GM18499 (cell line): ENCODE measurements around the gene SDK1.

Source experiments
- ATAC-seq: cut with Tn5 transposase; IDR thresholded peaks from one replicate; pipeline ENCODE4 v1.9.1; 2021; ENCODE audit warnings: moderate number of reproducible peaks; ENCODE audit not compliant: insufficient read depth, unreplicated experiment

Gene SDK1

DNA sequence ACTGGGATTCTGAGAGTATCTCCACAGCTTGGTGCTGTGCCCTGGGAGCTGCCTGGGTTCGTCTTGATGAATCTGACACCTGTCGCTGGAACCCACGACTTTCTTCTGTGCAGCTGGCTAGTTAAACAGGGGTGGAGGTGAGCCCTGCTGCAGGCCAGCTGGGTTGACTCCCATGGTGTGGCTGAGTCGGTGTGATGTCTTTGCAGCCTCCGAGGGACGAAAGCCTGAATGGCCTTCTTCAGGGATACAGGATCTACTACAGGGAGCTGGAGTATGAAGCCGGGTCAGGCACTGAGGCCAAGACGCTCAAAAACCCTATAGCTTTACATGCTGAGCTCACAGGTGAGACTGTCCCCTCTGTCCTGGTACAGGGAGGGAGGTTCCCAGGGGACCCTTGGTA lies 873.0 kb downstream of the SDK1 start:
- ATAC-seq, result no peak

DNA sequence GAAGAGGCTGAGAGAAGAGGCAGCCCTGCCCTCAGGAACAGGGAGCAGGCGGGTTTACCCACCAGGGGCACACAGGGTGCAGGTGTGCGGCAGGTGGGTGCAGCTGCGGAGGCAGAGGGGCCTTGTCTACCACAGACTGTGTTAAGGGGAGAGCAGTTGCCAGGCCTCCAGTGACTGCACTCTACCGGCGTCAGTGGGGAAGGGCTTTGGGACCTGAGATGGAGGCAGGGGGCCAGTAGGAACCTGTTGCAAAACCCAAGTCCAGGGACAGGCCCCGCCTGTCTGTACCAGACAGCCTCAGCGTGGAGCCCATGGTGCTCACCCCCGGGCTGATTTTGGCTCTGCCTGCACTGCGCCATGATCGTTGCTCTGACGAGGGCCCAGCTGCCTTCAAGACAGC lies 873.4 kb downstream of the SDK1 start:
- ATAC-seq, result no peak

DNA sequence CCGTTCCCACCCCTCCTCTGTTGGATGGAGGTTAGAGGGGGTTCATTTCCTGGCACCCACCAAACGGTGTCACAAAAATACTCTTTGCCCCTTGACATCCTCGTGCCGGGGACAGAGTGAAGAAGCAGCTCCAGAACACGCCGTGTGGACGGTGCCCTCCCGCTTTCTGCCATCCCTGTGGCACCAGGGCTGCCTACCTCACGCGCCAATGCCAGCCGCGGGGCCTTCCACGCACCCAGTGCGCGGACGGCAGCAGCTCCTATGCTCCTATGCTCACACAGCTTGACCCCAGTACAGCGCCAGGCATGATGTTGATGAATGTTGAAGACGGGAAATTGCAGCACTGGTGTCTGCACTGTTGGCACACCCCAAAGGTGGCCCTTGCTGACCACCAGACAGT lies 873.8 kb downstream of the SDK1 start:
- ATAC-seq, result no peak

DNA sequence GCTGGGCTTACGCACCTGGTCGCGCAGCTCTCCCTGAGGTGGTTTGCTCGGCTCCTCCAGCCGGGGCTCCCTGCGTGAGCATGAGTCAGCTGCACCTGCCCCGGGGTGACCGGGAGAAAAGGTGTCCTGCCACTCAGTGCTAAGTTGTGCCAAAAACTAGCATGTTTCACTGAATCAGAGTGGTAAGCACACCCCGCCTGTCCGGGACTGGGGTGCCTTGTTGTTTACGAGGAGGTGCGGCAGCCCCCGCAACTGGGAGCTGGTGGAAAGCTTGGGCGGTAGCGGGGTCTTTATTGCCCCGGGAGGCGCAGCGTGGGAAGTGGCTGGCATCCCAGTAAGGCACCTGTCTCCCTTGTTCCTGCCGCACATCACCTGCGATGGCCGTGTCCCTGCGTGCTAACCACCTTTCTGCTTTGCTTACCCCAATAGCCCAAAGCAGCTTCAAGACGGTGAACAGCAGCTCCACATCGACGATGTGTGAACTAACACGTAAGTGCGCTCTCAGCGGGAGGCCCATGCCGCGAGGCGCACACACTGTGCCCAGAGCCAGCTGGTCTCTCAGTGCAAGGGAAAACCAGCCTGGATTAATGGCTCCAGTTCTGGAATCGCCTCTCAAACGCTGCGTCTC lies 874.4 kb downstream of the SDK1 start:
- no peak for ATAC-seq

DNA sequence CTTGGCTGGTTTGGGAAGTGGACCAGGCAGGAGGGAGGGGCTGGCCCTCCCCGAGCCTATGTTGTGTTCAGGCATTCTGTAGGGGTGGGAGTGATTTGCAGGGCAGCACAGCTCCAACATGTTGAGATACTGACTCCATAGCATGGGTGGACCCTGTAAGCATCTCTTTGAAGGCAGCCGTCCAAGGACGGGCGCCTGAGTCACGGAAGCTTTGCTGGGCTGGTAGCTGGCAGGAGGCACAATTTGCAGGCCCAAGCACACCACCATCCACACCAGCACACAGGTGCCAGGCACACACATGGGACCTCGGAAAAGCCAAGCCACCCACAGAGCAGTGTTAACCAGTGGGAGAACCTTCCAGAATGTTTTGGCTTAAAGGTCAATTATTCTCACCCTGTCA lies 875.9 kb downstream of the SDK1 start:
- no peak for ATAC-seq

DNA sequence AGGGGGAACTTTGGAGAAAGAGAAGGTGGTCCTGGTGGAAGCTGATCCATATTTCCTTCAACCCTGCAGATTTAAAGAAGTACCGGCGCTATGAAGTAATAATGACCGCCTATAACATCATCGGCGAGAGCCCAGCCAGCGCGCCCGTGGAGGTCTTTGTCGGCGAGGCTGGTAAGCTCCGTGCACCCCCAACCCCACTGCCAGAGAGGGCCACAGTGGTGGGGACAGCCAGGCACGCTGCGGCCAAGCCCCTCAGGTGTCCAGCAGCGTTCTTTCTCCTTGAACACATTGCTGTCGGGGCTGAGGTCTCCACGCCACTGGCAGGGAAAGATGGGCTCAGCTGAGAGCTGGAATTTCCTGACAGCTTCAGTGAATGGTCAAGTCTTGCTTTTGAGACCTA lies 877.4 kb downstream of the SDK1 start:
- no peak for ATAC-seq

DNA sequence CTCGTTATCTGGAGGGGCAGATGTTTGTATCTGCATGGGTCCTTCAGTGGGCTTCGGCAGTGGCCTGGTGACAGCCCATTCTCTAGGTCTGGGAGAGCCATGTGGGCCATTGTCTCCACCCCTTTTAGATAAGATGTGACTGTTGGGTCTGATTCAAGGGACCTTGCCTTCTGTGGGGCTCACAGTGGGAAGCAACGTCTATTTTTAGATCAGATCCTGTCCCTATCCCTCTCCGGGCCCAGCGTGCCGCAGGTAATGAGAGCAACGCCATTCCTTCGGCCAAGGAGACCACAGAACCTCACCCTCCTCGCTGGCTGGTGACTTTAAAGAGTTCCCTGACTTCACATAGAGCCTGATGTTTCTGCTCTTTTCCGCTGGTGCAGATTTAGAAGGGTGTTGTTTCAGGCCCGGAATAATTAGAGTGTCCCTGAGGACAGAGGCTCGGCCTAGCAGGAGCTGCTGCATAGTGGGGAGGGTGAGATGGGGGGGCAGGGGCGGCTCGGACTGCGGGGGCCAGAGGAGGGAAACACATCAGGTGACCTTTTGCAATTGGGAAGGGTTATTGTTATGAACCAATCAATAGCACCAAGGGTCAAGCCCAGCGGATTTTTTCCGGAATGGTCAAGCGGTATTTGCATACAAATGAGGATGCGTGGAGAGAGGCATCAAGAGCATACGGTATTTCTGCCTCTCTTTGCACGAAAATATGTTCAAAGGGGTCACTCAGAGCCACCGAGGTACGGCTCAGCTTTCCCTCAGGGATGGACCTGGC lies 878.0 kb downstream of the SDK1 start:
- ATAC-seq, result no peak

DNA sequence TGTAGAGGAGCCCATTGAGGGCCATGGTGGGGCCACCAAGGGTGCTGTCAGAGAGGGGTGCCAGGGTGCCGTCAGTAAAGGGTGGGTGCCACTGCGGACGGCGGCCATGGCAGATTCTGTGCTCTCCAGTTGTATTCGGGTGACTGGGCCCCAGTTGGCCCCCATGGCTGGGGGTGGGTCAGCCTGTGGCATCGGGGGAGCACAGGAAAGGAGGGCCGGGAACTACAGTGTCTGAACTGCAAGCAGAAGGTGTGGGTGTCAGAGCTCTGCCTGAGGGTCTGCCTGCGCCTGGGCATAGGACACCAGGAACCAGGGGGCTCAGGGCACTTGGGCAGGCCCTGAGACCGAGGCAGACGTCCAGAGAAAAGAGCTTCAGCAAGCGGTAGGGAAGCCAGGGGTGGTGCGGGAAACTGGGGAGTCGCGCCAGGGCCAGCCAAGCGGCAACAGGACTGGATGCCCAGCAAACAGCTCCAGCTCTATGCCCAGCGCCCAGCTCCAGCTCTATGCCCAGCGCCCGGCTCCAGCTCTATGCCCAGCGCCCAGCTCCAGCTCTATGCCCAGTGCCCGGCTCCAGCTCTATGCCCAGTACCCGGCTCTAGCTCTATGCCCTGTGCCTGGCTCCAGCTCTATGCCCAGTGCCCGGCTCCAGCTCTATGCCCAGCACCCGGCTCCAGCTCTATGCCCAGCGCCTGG lies 878.8 kb downstream of the SDK1 start:
- no peak for ATAC-seq

DNA sequence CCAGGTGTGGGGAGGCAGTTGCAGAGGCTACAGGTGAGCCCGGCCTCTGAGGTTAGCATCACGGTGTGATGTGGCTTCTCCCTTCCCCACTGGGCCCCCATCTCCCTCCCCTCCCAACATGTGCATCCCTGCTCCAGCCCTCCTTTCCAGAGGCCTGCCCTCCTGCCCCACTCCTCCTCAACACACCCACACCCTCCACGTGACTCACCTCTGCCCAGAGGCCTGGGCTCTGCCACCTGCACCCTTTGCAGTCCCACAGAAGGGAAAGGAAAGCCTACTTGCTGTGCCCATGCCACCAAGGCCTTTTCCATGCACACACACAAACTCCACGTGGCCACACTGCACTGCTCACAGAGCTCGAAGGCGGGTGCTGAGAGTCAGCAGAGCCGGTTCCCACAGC lies 880.4 kb downstream of the SDK1 start:
- ATAC-seq, result no peak

DNA sequence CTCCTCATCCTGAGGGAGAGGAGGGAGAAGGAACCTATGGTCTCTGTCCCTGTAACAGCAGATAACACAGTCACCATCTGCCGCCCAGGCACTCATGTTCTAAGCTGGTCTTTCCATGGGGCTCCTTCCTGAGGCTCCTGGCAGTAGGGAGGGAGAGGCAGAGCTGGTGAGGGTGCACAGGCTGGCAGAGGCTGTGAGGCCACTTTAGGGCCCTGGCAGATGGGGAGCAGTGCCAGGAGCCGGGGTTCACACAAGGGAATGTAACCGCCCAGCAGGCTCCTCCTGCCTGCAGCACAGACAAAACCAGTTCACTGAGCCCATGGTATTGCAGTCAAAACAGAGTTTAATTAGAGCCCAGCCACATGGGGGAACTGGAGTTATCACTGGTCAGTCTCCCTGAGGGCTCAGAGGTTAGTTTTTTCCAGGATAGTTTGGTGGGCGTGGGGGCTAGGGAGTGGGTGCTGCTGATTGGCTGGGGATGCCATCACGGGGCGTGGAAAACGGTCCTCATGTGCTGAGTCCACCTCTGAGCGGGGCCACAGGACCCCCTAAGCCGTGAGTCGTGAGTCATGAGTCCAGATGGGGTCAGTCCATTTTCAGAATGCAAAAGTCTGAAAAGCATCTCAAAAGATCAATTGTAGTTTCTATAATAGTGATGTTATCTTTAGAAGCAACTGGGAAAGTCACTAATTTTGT lies 881.7 kb downstream of the SDK1 start:
- ATAC-seq, result no peak

DNA sequence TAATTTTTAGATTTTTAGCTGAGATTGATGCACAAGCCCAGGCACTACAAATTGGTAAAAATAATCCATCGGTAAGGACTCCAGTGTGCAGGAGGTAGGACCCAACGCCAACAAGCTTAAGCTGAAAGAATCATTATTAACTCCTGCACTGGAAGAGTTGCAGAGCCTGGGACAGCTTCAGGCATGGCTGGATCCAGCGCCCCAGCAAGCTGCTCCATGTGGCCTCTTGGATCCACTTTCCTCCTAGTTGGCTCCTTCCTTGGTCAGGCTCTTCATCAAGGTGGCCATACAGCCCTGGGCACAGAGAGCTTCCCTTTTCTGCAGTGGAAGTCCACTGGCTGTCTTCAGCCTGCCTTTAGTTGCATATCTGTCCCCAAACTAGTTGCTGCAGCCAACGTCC lies 883.6 kb downstream of the SDK1 start:
- ATAC-seq, result no peak

DNA sequence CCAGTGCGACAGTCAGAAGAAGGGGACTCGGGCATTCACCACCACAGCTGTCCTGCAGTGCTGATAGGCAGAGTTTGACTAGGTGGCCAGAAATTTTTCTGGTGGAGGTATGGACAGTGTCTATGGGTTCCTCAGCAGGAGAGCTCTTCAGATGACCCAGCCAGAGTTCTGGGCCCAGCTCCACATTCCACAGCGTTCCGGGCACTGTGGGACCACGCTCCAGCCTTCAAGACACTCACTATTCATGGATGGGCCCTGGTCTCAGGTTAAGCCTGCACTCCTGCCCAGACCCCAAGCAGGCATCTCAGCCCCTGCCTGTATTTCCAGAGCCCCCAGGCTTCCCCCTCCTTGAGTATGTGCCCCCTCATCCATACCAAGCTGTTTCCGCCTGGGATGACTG lies 884.1 kb downstream of the SDK1 start:
- ATAC-seq, result no peak

DNA sequence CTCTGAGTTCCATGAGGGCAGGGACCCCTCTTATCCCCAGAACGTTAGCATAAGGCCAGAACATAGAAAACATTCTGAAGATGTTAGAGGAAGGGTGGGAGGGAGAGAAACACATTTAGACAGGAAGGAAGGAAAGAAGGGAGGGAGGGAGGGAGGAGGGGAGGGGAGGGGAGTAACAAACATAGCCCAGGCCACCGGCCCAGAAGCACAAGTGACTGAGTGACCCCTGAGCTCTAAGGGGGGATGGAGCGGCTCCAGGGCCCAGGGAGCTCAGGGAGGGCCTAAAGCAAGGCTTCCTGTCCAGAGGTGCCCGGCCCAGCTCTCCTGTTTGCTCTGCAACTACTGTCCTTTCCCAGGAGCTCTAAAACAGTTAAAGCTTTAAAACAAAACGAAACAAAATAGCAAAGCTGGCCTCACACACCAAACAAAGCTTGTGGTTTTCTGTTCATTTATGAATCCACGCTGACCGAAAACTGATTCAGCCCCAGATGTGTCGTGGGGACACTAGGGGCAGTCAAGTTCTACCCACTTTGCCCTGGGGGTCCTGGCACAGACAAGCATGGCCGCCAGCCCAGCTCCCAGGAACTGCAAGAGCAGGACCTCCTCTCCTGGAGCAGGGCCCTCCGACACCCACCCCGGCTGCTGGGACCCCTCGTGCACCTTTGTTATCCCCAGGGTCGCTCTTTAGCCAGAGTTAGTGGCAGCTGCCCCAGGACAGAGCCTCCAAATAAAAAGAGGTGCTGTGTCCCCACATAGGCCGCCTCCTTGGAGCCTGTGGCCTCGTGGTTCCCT lies 884.9 kb downstream of the SDK1 start:
- ATAC-seq, result no peak

DNA sequence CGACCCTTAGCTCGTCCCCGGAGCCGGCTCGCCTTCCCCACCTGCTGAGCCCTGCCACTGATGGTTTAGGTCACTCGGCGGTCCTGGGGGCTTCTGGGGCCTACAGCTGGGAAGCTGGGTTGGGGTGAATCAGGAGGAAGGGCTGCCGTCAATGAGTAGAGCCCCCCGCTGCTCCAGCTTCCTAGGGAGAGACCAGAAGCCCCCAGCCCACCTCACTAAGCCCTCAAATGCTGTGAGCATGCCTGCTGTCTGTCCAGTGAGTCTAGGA lies 885.4 kb downstream of the SDK1 start:
- no peak for ATAC-seq

DNA sequence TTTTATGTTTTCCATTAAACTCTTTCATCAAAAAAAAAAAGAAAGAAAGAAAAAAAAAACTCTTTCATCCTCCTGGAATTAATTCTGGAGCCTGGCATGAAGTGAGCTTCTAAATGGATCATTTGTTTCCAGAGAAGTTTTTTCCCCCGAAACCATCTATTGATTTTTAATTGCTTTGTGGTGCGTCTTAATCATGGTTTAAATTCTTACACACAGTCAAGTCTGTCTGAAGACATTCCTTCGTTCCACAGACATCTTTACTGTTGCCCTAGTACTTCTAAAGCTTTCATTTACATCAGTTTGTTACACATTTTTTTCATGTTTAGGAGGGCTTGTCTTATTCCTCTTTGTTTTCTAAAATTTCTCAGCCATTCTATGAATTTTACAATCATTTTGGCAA lies 887.6 kb downstream of the SDK1 start:
- ATAC-seq, result no peak

DNA sequence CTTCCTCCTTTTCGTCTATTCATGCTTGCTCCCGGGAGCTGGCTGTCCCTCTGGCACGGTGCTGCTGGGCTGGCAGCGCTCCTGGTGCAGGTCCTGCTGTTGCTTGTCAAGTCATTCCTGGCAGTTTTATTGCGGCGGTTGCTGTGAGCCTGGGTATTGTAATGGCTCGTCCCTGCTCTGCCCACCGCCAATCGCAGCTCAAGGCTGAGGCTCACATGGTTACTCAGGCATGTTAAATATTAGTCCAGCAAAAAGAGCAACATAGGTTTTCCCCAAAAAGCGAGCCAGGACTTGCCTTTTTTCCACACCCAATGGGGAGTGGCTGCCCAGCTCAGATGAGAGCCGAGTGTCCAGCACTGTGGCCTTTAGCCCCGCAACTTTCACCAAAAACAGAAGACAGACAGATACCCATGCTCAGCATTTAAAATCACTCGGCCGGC lies 888.1 kb downstream of the SDK1 start:
- no peak for ATAC-seq

DNA sequence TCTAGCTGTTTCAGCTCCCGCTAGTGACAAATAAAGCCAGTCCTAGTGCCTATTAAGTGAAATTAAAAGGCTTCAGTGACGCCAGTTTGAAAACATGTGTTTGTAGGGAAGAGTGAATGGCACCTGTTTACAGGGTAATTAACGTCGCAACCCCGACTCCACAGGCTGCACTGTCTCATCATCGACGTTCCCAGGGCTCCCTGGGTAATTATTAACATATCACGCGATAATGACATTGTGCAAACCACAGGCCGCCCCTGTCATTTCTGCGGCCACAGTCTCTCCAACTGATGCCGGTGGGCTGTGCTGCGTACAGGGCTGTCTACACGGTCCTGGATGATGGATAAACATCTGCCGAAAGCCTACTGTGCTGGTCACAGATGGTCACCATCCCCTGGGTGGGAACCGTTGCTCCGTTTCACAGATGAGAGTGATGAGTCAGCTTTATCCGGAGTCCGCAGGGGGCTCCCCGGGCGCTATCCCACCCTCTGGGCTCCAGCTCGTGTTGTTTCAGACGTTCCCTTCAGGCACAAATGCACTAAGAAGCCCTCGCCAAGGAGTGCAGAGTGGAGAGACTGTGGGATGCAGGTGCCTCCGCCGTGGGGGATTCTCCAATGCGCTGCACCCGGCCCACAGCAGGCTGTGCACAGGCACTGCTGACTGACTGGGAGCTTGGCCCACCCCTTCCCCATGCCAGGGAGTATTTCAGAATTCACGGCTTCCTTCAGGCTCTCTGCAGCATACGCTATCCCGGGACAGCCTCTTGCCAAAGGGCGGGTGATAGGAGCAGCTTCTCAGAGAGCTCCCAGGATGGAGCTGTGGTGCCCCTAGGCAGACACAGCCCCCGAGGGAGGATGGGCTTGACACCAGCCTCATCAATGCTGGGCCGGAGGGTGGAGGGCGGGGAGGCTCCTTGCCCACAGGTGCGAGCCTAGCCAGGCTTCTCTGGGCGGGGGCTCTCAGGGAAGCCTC lies 889.2 kb downstream of the SDK1 start:
- ATAC-seq, result no peak

DNA sequence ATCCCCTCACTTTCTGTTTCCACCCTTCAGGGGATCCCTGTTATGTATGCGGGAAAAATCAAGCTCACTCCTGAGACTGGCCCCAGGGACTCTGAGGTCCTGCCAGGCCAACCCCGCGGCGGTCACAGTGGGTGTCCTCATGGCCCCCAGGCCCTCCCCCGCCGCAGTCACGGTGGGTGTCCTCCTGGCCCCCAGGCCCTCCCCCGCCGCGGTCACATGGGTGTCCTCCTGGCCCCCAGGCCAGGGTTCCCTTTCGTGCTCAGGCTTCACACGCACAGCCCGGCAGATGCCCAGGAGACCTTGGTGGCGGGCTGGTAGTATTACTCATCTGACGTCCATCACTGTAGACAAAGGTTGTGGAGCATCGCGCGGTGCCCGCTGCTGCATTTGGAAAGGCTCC lies 890.0 kb downstream of the SDK1 start:
- no peak for ATAC-seq

DNA sequence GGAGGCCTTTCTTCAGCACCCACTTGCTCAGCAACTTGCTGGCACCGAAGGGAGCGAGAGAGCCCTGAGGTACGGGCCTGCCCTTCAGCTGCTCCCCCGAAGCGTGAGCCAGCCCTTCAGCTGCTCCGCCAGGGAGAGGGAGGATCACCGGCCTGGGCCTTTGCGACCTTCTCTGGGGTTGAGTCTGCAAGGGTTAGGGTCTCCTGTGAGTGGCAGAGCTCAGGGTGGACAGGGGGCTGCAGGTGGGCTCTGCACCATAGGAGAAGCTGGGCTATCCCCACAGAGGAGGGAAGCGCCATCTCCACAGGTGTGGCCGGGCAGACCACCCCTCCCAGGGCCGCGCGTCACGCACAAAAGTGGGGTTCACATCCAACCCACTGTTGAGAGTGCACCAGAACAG lies 890.5 kb downstream of the SDK1 start:
- ATAC-seq, result no peak
